ENCODE measurements around the gene OR2B3.

DNA sequence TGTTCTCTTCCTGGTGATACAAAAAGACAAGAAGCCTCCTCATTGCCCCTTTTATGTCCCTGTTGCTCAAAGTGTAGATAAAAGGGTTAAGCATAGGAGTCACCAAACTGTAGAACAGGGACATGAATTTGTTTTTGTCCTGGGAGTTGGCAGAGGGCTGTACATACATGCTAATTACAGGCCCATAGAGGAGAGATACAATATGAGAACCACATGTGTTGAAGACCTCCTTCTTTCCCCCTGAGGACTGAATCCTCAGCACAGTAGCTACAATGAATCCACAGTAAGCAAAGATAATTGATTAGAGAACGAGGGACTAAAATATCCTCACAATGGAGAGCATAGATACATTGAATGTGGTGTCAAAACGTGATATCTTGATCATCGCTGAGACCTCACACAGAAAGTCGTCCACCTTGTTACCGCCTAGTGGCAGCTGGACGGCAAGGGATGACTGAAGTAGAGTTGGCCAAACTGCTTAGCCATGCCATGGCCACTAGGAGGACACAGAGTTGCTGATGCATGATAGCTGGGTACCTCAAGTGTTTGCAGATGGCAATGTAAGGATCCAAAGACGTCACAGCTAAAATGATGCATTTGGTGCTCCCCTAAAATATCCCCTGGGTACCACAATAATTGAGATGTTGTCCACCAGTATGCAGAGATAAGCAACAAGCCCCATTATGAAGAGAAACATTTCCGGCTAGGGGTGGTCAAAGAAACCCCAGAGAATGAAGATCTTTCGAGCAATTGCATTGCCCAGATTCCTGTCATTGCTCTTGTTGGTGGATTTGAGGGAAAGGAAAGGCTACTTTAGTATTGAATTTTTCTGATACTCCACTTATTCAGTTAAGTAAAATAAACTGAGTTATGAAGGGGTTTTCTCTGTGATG, 15.0 kb downstream of the OR2B3 start:
- no peak for TF ChIP-seq GATA2 (IDR thresholded peaks at IDR 0.05; ENCODE audit: low read depth, low read length)
- no peak for TF ChIP-seq GATA3 (IDR thresholded peaks at IDR 0.05; ENCODE audit: low read depth, low read length)

Measured in SH-SY5Y (cell line).